Natural killer cell (primary cell): Measurements from ENCODE around the gene TIMM10B. TPM values are rescaled to one million over a fixed set of nuclear protein-coding genes. Genes with fewer than 3 reads are reported as not detected.

Experiments used
- ATAC-seq, 3 donors: fragments of 150-1000 bp in 2 of 3; fragments of 200-7000 bp in 1 of 3; cut with Tn5 transposase; 1 replicate in 1 of 3; 2 replicates in 2 of 3; pipeline ENCODE4 v1.10.0; 2021; ENCODE audit warnings: mild to moderate bottlenecking in 2 of 3, moderate library complexity in 2 of 3
- DNase-seq, 2 donors: peaks; one replicate each; pipeline versions ENCODE4 v3.0.0 to v3.0.0-alpha.2; 2013 to 2021; ENCODE audit warnings: mixed read lengths in 1 of 2
- H3K27ac ChIP-seq: one replicate; pipeline ENCODE4 v1.5.1; 2013; ENCODE audit warnings: mild to moderate bottlenecking, low read length
- H3K27me3 ChIP-seq: one replicate; pipeline ENCODE4 v1.6.1; 2013; ENCODE audit warnings: low read length; ENCODE audit not compliant: control insufficient read depth, insufficient read depth
- H3K36me3 ChIP-seq: one replicate; pipeline ENCODE4 v1.6.1; 2013; ENCODE audit warnings: low read length; ENCODE audit not compliant: control insufficient read depth, insufficient read depth
- H3K4me1 ChIP-seq: one replicate; pipeline ENCODE4 v1.6.1; 2013; ENCODE audit warnings: low read length; ENCODE audit not compliant: control insufficient read depth, insufficient read depth
- H3K4me3 ChIP-seq: one replicate; pipeline ENCODE4 v1.5.1; 2013; ENCODE audit warnings: low read length
- H3K9me3 ChIP-seq: one replicate; pipeline ENCODE4 v1.6.1; 2013; ENCODE audit warnings: low read length; ENCODE audit not compliant: control insufficient read depth, insufficient read depth
- H3K27ac Mint-ChIP-seq, 2 donors: one replicate each; pipeline ENCODE4 v1.8.0; 2022; ENCODE audit warnings: mild to moderate bottlenecking in 2 of 2, mixed read lengths in 2 of 2, moderate library complexity in 1 of 2
- H3K27me3 Mint-ChIP-seq, 2 donors: one replicate each; pipeline ENCODE4 v1.8.0; 2022; ENCODE audit warnings: low read depth in 2 of 2, mixed read lengths in 2 of 2
- H3K36me3 Mint-ChIP-seq: one replicate; pipeline ENCODE4 v1.8.0; 2022; ENCODE audit warnings: mixed read lengths
- H3K4me1 Mint-ChIP-seq, 2 donors: one replicate each; pipeline ENCODE4 v1.8.0; 2022; ENCODE audit warnings: mixed read lengths in 2 of 2
- H3K4me3 Mint-ChIP-seq: one replicate; pipeline ENCODE4 v1.8.0; 2022; ENCODE audit warnings: mild to moderate bottlenecking, moderate library complexity, mixed read lengths
- H3K9me3 Mint-ChIP-seq, 2 donors: one replicate each; pipeline ENCODE4 v1.8.0; 2022; ENCODE audit warnings: mixed read lengths in 2 of 2
- CTCF ChIP-seq: fragments of 200-600 bp; IDR thresholded peaks from one replicate; pipeline ENCODE4 v1.8.0; 2022; ENCODE audit warnings: antibody characterized with exemption
- WGBS: methylation state at CpG from one replicate; pipeline ENCODE4 v1.1.7; 2013; ENCODE audit warnings: missing lambda C conversion rate; ENCODE audit not compliant: insufficient coverage; 5-methylcytosine and 5-hydroxymethylcytosine counted together
- intact Hi-C: fragments of 100-400 bp; cut with micrococcal nuclease; formaldehyde crosslinking; loops from one replicate; pipeline ENCODE4 v1.14.2; 2022
- total RNA-seq, 4 donors: library from RNA; stranded (reverse); fragments of 120-200 nt in 1 of 4; gene quantifications; one replicate each; pipeline versions ENCODE4 v1.2.3 to v1.2.4, GENCODE V29; 2013 to 2022

TIMM10B gene
- total RNA-seq, 3 donors from 2014 or later (not counting 1 experiment from before 2014, with no cell fraction given), result 69.6 to 92.8 (median 71.4) TPM

GRCh38 chr11:6526411-6527135, 45.3 kb downstream of the TIMM10B start:
- Mint-ChIP-seq H3K27me3 (no peaks in the 10 kb centered on the region), H3K4me3 (peak overlapping the region; percentile 33), H3K27ac (peak overlapping the region; percentile 76 to 82), H3K4me1 (peaks cover 9 to 12% of the 10 kb centered on the region in 2 donors), H3K36me3 (no peaks in the 10 kb centered on the region), H3K9me3 (no peaks in the 10 kb centered on the region)
- no peaks in the 10 kb centered on the region for H3K9me3 ChIP-seq
- ATAC-seq (no peak), DNase-seq (peak in 1 of 2 donors; percentile 8)
- H3K27me3 ChIP-seq, result no peaks in the 10 kb centered on the region
- no peaks in the 10 kb centered on the region for H3K4me1 ChIP-seq
- 79% methylated on average over 2 of the region's 3 CpGs for WGBS
- no peak for TF ChIP-seq CTCF
- intact Hi-C loops, result no loop called here
- H3K27ac ChIP-seq, result no peak overlapping the region
- no peak overlapping the region for H3K4me3 ChIP-seq
- H3K36me3 ChIP-seq, result no peaks in the 10 kb centered on the region

- Mint-ChIP-seq H3K9me3 (no peaks in the 10 kb centered on the region), H3K4me1 (peaks cover 9 to 12% of the 10 kb centered on the region in 2 donors), H3K4me3 (no peak overlapping the region), H3K27me3 (no peaks in the 10 kb centered on the region), H3K27ac (no peak overlapping the region), H3K36me3 (no peaks in the 10 kb centered on the region)
- DNase-seq, result no peak
- H3K4me3 ChIP-seq, result no peak overlapping the region
- H3K27me3 ChIP-seq, result no peaks in the 10 kb centered on the region
- intact Hi-C loops, result no loop called here
- WGBS, result 100% methylated on average over 1 of the region's 2 CpGs
- no peaks in the 10 kb centered on the region for H3K9me3 ChIP-seq
- no peak for ATAC-seq
- no peaks in the 10 kb centered on the region for H3K4me1 ChIP-seq
- TF ChIP-seq CTCF, result no peak
- H3K27ac ChIP-seq, result no peak overlapping the region
- no peaks in the 10 kb centered on the region for H3K36me3 ChIP-seq
These were observed 48.0 kb downstream of the TIMM10B start for GRCh38 chr11:6529266-6529665.

GRCh38 chr11:6530848-6531247, 49.5 kb downstream of the TIMM10B start:
- no peaks in the 10 kb centered on the region for H3K27me3 Mint-ChIP-seq
- H3K27ac Mint-ChIP-seq, result no peak overlapping the region
- Histone ChIP-seq H3K4me1 (no peaks in the 10 kb centered on the region), H3K27me3 (no peaks in the 10 kb centered on the region), H3K9me3 (no peaks in the 10 kb centered on the region), H3K27ac (no peak overlapping the region), H3K4me3 (no peak overlapping the region), H3K36me3 (no peaks in the 10 kb centered on the region)
- no peaks in the 10 kb centered on the region for H3K9me3 Mint-ChIP-seq
- DNase-seq (no peak), ATAC-seq (no peak)
- peaks cover 9 to 12% of the 10 kb centered on the region in 2 donors for H3K4me1 Mint-ChIP-seq
- no peaks in the 10 kb centered on the region for H3K36me3 Mint-ChIP-seq
- WGBS, result 91% methylated on average over 2 of the region's 2 CpGs
- no peak overlapping the region for H3K4me3 Mint-ChIP-seq
- no peak for TF ChIP-seq CTCF
- intact Hi-C loops, result loop anchor here (1.0 to 5.0 kb wide), 3 partner anchors 136 to 226 kb away; no protein-coding TSS in a partner anchor
